Measurements from ENCODE around the gene GDAP1L1. TPM values are rescaled to one million over a fixed set of nuclear protein-coding genes. Genes with fewer than 3 reads are reported as not detected.

GDAP1L1 gene
- total and polyA plus RNA-seq, 2 donors (not counting 1 experiment from before 2014, with no cell fraction given): not detected

DNA sequence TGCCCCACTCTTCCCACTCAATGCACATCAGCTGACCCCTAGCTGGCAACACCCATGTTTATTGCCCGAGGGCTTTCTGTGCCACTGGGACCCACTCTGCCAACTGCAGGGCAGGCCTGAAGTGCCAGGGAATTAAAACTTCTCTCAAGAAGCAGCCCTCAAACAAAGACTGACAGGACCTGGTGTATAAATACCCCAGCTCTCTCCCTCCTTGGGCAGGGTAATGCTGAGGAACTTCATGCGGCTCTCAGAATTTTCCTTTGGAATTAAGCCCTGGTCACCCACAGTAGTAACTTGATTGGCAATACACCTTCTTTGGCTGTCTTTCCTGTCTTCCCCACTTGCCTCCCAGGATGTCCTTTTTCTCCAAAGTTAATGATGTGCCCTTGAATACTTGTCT lies 5.3 kb upstream of the GDAP1L1 start:
- Histone ChIP-seq H3K27me3 (ENCODE audit: control insufficient read depth, insufficient read depth, low read length) (peaks cover 9% of the 10 kb centered on the region), H3K4me2 (ENCODE audit: extremely low read depth, insufficient read depth, low read length) (no peak overlapping the region), H3K27ac (ENCODE audit: insufficient read depth, low read length) (no peak overlapping the region), H3K4me1 (ENCODE audit: control insufficient read depth, extremely low read depth, insufficient read depth, low read length) (no peaks in the 10 kb centered on the region), H3K79me2 (ENCODE audit: control insufficient read depth, insufficient read depth, low read length) (no peaks in the 10 kb centered on the region), H4K20me1 (ENCODE audit: control insufficient read depth, extremely low read depth, insufficient read depth, low read length) (no peaks in the 10 kb centered on the region), H3K36me3 (ENCODE audit: control insufficient read depth, insufficient read depth, low read length) (no peaks in the 10 kb centered on the region), H2AFZ (ENCODE audit: low read length) (no peak overlapping the region), H3K9ac (ENCODE audit: insufficient read depth, low read length) (no peak overlapping the region), H3K9me3 (ENCODE audit: control insufficient read depth, insufficient read depth, low read depth, low read length) (no peaks in the 10 kb centered on the region), H3K4me3 (replicated peaks in 1 of 4; ENCODE audit: control extremely low read depth in 1 of 4, insufficient read depth in 1 of 4, low read depth in 3 of 4, low read length in 4 of 4) (no peak overlapping the region)
- TF ChIP-seq, protein P1, sequence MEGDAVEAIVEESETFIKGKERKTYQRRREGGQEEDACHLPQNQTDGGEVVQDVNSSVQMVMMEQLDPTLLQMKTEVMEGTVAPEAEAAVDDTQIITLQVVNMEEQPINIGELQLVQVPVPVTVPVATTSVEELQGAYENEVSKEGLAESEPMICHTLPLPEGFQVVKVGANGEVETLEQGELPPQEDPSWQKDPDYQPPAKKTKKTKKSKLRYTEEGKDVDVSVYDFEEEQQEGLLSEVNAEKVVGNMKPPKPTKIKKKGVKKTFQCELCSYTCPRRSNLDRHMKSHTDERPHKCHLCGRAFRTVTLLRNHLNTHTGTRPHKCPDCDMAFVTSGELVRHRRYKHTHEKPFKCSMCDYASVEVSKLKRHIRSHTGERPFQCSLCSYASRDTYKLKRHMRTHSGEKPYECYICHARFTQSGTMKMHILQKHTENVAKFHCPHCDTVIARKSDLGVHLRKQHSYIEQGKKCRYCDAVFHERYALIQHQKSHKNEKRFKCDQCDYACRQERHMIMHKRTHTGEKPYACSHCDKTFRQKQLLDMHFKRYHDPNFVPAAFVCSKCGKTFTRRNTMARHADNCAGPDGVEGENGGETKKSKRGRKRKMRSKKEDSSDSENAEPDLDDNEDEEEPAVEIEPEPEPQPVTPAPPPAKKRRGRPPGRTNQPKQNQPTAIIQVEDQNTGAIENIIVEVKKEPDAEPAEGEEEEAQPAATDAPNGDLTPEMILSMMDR (conservative IDR thresholded peaks at IDR 0.05 in 1 of 2, IDR thresholded peaks at IDR 0.05 in 1 of 2; ENCODE audit: low read depth in 1 of 2, low read length in 2 of 2): no peak
- TF ChIP-seq EZH2 (IDR thresholded peaks at IDR 0.05; ENCODE audit: low read length, missing control alignments): no peak
- no peak for DNase-seq (ENCODE audit: low read depth in 2 of 2)

DNA sequence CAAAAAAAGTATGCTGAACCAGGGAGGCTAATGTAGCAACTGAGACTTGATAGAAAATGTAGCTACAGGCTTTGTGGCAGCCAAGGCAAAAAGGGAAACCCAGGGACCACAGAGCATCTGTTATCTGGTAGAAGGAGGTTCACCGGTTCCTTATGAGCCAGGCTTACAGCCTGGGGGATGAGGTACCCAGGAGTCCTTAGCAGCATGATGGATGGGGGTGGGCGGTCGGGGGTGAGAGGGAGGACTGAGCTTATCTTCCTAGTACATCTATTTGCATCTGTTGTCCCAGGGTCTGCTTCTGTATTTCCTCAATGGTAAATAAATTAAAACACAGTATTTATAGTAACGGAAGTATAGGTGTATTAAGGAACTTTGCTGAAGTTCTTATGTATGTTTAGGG lies 1.1 kb upstream of the GDAP1L1 start:
- H4K20me1 ChIP-seq (ENCODE audit: control insufficient read depth, extremely low read depth, insufficient read depth, low read length): no peaks in the 10 kb centered on the region
- H3K36me3 ChIP-seq (ENCODE audit: control insufficient read depth, insufficient read depth, low read length): no peaks in the 10 kb centered on the region
- no peak overlapping the region for H3K4me3 ChIP-seq (replicated peaks in 1 of 4; ENCODE audit: control extremely low read depth in 1 of 4, insufficient read depth in 1 of 4, low read depth in 3 of 4, low read length in 4 of 4)
- no peak overlapping the region for H3K9ac ChIP-seq (ENCODE audit: insufficient read depth, low read length)
- no peak for DNase-seq (ENCODE audit: low read depth in 2 of 2)
- no peak overlapping the region for H2AFZ ChIP-seq (ENCODE audit: low read length)
- no peaks in the 10 kb centered on the region for H3K9me3 ChIP-seq (ENCODE audit: control insufficient read depth, insufficient read depth, low read depth, low read length)
- H3K79me2 ChIP-seq (ENCODE audit: control insufficient read depth, insufficient read depth, low read length): no peaks in the 10 kb centered on the region
- no peaks in the 10 kb centered on the region for H3K4me1 ChIP-seq (ENCODE audit: control insufficient read depth, extremely low read depth, insufficient read depth, low read length)
- H3K4me2 ChIP-seq (ENCODE audit: extremely low read depth, insufficient read depth, low read length): no peak overlapping the region
- TF ChIP-seq EZH2 (IDR thresholded peaks at IDR 0.05; ENCODE audit: low read length, missing control alignments): no peak
- TF ChIP-seq, protein P1 (conservative IDR thresholded peaks at IDR 0.05 in 1 of 2, IDR thresholded peaks at IDR 0.05 in 1 of 2; ENCODE audit: low read depth in 1 of 2, low read length in 2 of 2): no peak
- H3K27me3 ChIP-seq (ENCODE audit: control insufficient read depth, insufficient read depth, low read length): peaks cover 11% of the 10 kb centered on the region
- H3K27ac ChIP-seq (ENCODE audit: insufficient read depth, low read length): no peak overlapping the region

DNA sequence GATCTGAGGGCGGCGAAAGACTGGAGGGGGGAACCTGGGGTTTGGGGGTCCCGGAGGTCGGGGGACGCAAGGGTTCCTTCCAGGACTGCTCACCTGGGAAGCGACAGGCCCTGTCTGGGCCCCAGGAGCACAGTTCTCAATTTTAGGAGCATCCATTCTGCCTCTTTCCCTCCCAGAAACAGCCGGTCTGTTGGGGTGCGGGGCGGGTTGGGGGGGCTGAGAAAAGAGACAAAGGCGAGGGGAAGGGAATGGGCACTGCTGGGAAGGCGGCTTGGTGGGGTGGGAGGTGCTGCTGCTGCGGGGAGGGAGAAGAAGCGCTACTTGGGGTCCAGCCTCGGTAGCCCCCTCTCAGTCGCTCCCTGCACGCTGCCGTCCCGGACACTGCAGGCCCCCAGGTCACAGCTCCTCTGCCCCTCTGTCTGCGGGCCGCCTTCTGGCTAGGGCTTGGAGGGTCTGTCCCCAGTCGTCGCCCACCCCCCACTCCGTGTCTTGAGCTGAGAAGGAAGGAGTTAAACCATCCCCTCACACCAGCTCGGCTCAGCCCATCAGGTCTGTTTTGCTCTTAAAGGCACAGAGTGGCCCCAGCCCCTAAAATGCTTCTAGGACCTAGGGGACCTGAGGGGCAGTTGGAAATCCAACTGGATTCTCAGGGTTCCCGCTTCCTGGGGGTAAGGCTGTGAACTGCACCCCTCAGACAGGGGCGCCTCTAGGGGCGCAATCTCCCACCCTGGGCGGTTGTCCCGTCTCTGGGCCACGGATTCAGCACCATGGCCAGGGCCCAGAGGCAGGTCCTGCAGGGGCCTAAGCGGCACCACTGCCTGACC lies 690 bp downstream of the GDAP1L1 start:
- no peak overlapping the region for H3K27ac ChIP-seq (ENCODE audit: insufficient read depth, low read length)
- TF ChIP-seq, protein P1 (conservative IDR thresholded peaks at IDR 0.05 in 1 of 2, IDR thresholded peaks at IDR 0.05 in 1 of 2; ENCODE audit: low read depth in 1 of 2, low read length in 2 of 2): peak in 1 of 2 donors; percentile 42
- no peak for TF ChIP-seq EZH2 (IDR thresholded peaks at IDR 0.05; ENCODE audit: low read length, missing control alignments)
- H3K79me2 ChIP-seq (ENCODE audit: control insufficient read depth, insufficient read depth, low read length): no peaks in the 10 kb centered on the region
- no peaks in the 10 kb centered on the region for H4K20me1 ChIP-seq (ENCODE audit: control insufficient read depth, extremely low read depth, insufficient read depth, low read length)
- H3K9me3 ChIP-seq (ENCODE audit: control insufficient read depth, insufficient read depth, low read depth, low read length): no peaks in the 10 kb centered on the region
- H3K4me2 ChIP-seq (ENCODE audit: extremely low read depth, insufficient read depth, low read length): no peak overlapping the region
- H3K36me3 ChIP-seq (ENCODE audit: control insufficient read depth, insufficient read depth, low read length): no peaks in the 10 kb centered on the region
- DNase-seq (ENCODE audit: low read depth in 2 of 2): peak; percentile 21 to 32
- H2AFZ ChIP-seq (ENCODE audit: low read length): no peak overlapping the region
- H3K27me3 ChIP-seq (ENCODE audit: control insufficient read depth, insufficient read depth, low read length): peaks cover 11% of the 10 kb centered on the region
- H3K4me1 ChIP-seq (ENCODE audit: control insufficient read depth, extremely low read depth, insufficient read depth, low read length): no peaks in the 10 kb centered on the region
- H3K9ac ChIP-seq (ENCODE audit: insufficient read depth, low read length): no peak overlapping the region
- H3K4me3 ChIP-seq (replicated peaks in 1 of 4; ENCODE audit: control extremely low read depth in 1 of 4, insufficient read depth in 1 of 4, low read depth in 3 of 4, low read length in 4 of 4): no peak overlapping the region
